Stimulated activated CD8-positive, alpha-beta memory T cell treated with anti-CD3 and anti-CD28 coated beads, Interleukin-7, amount 100 ng/mL, for 4 hours (primary cell): ENCODE data around the gene SLC39A6.
"Not testable (repeated sequence)": the region's sequence is repeated elsewhere in the genome, so short reads cannot be mapped to it uniquely, and the experiment has no call there.

Experiments used
- DNase-seq, 2 donors: peaks; one replicate each; pipeline ENCODE4 v3.0.0-alpha.2; 2020; ENCODE audit warnings: low read depth in 2 of 2

The SLC39A6 gene

GRCh38 chr18:36139245-36139644, 10.1 kb upstream of the SLC39A6 start:
- DNase-seq: no peak

DNA sequence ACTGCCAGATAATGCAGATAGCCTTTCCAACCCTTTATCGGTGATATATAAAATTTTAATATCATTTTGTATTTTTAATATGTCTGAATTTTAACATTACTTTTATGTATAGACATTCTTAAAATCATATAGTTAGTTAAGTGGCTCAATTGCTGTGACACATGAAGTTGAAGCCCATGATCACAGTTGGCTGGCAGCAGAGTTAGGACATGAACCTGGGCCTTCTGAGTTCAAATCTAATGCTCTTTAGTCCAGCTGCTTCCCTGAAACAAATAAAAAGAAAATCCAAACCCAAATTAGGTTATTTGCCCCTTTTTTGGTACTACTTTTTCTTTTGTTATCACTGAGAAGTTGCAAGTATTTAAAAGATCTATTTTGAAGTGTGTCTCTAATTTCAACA, 6.1 kb upstream of the SLC39A6 start:
- DNase-seq: no peak

DNA sequence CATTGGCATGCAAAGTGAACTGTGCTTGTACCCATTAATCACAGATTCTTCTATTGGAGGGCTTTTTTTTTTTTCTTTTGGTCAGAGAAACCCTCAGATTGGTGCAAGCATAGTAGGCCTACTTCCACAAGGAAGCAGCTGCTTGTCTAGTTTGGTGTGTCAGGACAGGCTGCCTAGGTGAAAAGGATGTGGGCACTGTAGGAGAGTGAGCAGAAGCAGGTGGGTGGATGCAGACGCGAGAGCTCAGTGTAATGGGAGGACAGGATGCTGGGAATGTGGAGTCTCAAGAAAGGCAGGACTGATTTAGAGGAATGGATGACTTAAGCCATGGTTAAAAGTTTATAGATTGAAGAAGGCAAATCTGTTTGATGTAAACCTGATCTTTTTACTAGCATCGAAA, 3.6 kb upstream of the SLC39A6 start:
- no peak for DNase-seq

DNA sequence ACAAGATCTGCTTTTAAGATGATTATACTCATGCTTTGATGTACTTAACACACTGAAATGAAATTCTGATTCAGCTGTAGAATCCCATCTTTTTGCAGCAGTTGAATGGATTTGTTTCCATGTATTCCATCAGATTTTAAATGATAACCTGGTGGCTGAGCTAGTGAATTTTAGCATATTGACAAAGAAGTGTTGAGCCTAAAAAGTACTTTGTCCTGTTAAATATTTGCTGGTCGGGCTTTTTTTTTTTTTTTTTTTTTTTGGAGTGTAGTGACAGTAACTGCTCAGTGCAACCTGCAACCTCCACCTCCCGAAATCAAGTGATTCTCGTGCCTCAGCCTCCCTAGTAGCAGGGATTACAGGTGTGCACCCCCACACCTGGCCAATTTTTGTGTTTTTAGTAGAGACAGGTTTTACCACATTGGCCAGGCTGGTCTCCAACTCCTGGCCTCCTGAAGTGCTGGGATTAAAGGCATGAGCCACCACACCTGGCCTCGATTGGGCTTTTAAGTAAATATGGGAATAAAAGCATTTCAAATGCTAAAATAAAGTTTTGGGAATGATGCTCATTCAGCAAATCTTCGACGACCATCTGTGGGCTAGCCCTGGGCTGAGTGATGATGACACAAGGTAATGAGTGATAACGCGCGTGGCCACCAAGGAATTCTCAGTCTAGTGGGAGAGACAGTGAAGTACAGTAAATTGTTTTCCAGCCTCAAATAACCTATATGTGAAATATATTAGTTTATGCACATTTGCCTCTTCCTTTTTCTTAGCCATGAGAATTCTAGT, 2.7 kb upstream of the SLC39A6 start:
- DNase-seq: no peak

DNA sequence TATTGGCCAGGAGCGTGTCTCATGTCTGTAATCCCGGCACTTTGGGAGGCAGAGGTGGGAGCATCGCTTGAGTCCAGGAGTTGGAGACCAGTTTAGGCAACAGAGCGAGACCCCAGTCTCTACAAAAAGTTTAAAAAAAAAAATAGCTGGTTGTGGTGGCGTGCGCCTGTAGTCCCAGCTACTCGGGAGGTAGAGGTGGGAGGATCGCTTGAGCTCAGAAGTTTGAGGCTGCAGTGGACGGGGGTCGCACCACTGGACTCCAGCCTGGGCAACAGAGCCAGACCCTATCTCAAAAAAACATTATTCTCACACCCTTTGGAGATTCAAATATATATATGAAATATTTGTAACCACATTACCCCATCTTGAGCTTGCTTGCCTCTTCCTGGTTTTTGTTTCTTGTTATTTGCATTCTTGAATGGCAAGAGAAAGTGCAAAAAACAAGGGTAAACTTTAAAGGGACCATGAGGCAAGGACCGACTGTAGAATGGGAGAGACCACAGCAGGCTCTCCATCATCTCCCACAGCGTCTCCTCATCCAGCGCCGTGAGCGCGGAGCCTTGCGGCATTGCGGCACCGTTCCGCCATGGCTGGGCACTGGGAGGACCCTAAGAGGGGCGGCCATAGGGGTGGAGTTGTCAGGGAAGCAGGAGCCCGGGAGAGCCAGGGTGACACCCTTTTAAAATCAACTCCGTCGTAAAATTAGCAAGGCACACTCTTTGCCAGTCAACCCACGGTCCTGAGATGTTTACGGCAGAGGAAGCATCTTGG, 1.9 kb upstream of the SLC39A6 start:
- DNase-seq: no peak

DNA sequence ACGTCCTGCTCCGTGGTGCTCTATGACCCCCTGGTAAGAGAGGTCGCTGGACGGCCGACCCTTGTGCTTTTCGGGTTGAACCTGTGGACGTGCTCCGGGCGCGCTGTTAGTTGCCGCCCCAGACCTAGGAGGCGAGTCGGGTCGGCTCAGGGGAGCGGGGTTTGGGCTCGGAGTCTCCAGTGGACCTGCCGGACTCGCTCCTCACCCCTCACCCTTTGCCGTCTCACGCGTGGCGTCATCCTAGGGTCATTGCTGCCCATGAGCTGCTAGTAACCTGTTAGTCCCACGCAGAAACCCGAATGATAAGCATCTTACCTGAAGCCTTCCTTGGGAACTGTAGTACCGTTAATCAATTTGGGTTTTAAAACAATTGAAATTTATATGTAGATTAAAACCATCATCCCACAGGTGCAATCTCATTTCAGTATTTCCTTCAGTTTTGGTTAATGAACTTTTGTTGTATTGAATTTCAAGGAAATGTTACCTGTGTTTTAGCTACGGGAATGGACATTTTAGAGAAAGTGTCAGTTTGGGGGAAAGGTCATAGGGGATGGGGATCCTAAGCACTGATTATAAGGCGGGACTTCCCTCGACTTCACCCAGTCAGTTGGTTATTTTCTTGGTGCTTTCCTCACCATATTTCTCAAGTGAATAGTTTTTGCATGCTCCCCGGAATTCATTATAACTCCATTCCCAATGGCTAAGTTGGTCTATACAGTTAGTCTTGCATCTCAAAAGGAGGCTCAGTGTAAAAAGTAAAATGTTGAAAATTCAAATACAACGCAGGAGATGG, 1.1 kb upstream of the SLC39A6 start:
- DNase-seq: no peak

DNA sequence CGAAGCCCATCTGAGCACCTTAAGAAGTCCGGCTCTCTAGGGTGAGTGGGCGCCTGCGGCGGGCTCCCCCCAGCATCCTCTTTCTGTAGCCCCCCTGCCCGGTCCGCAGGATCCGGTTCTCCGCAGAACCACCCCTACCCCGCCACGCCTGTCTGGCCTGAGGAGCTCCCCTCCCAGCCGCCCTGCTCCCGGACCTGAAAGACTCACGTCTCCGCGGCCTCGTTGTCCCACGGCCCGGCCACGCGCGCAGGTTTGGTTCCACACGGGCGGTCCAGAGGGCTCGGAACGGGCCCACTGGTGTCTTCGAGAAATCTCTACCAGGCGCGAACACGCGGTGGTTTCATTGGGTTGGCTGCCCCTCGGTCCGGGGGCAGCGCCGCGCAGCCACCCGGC, 237 bp downstream of the SLC39A6 start:
- DNase-seq: no peak

DNA sequence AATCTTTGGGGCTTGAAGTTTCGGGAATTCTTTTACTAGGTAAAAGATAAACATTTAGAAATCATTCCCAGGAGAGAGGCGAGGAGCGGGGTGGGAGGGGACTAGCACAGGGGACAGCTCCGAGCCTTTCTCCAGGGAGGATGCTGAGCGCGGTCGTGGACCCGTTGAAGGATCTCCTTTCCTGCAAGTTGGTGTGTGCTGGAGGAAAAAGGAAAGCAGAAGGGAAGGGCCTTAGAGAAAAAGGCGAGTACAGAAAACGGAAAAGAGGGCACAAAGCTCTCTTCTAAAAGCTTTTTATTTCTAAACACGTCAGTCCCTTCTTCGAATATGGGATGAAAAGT, 640 bp downstream of the SLC39A6 start:
- DNase-seq: no peak

DNA sequence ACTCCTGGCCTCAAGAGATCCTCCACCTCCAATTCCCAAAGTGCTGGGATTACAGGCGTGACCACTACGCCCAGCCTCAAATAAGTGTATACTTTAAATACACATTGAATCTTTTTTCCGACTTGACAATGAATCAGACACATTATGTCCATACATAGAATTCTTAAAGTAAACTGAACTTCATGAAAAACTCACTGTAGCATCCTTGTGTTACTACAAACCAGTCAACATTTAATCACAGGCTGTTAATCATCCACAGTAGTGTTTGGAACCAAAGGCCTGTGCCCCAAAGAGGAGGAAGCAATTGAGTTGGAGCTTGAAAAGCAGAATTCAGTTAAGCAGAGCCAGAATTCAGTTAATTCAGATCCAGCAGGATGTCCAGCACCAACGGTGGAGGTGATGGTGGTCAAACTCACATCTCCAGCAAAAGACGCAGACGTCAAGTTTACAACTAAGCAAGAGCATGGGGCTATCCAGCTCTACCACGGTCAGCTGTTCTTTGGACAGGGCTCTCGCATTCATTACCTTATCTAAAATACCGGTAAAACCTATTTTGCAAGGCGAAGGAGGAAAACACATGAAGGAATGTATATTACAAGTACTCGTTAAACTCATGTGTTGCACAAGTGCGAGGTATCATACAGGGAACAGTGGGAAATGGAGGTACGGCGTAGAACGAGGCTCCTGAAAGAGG, 1.2 kb downstream of the SLC39A6 start:
- no peak for DNase-seq

DNA sequence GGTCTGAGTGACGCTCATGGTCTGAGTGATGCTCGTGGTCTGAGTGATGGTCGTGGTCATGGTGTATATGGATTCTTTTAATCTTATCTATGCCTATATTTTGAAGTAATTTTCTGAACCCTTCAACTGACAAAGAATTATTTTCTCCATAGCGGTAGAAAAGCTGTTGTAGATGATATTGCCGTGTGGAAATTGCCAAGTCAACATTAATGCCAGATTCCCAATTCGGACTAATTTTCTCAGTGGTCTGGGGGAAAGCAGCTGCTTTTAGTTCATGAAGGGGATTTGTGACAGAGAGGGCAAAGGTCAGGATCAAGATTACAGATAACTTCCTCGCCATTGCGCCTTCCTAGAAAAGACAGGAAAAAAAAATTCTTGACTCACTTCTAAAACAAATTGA, 2.5 kb downstream of the SLC39A6 start:
- no peak for DNase-seq

DNA sequence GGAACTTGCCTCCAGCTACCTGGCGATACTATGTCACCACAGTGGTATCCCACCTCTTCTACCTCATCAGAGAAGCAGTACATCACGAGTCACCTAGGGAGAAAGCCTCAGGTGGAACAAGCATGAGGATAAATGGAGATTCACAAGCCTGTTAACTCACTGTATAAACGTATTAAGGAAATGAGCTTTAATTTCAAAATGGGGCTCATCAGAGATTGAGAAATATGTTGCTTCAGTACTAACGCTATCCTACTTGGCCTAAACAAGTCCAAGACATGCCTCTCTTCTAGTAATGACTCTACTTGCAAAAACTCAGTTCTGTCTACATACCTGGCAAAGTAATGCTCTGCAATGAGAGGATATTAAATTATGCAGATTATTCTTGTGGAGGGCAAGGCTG, 4.3 kb downstream of the SLC39A6 start:
- DNase-seq: no peak

DNA sequence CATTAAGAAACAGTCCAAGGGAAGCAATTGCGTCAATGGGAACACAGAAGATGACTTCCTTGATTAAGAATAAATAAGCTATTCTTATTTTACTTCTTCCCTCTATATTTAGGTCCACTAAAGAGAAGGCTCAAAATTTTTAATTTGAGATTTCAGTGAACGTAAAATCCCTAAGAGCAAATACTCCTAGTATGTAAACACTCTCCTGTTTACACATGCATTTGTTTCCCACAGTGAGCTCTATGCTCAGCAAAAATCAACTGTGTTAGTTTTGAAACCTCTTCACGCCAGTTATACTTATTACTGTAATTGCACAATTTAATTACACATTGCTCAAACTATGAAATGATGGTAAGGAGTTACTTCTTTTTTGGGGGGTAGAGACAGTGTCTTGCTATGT, 8.8 kb downstream of the SLC39A6 start:
- DNase-seq: no peak

- DNase-seq: not testable (repeated sequence)
Observed at GRCh38 chr18:36116771-36117170, 12.4 kb downstream of the SLC39A6 start.

DNA sequence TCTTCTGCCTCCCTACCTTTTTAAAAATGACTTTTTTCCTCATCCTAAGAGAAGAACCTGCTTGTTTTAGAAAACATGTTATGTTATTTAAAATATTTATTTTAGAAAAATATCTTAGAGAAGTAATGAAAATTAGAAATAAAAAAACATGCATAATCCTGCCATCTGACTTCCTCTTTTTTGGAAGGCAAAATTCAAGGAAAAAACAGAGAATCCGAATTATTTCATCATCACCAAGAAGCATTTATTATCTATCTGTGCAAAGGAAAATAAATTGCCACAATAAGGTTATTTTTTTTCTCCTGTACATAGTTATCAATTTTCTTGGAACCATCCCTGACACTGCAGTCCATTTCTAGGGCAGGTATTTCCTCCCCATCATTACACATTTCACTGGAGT, 14.4 kb downstream of the SLC39A6 start:
- no peak for DNase-seq

- no peak for DNase-seq
Observed at GRCh38 chr18:36114251-36114650, 14.9 kb downstream of the SLC39A6 start.

- no peak for DNase-seq
Observed at GRCh38 chr18:36112302-36112701, 16.8 kb downstream of the SLC39A6 start.

- DNase-seq: no peak
Observed at GRCh38 chr18:36109737-36110136, 19.4 kb downstream of the SLC39A6 start.

- no peak for DNase-seq
Observed at GRCh38 chr18:36108601-36109000, 20.5 kb downstream of the SLC39A6 start.

DNA sequence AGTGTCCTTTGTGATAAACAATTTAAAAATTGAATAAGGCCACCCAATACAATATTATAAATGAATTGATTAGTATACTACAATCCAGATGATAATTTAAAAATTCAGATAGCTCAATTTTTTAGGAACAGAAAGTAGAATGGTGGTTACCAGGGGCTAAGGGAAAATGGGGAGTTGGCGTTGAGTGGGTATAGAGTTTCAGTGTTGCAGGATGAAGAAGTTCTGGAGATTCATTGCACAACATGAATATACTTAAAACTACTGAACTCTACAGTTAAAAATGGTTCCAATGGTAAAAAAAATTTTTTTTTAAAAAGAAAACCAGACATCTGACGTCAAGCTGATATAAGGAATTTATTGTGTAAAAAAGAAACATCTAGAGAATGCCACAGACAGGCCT, 20.9 kb downstream of the SLC39A6 start:
- no peak for DNase-seq

- no peak for DNase-seq
Observed at GRCh38 chr18:36107477-36107876, 21.7 kb downstream of the SLC39A6 start.

- no peak for DNase-seq
Observed at GRCh38 chr18:36104749-36105148, 24.4 kb downstream of the SLC39A6 start.

- DNase-seq: no peak
Observed at GRCh38 chr18:36101943-36102342, 27.2 kb downstream of the SLC39A6 start.
